ENCODE data around the gene RILPL1. TPM values are rescaled to one million over a fixed set of nuclear protein-coding genes. Genes with fewer than 3 reads are reported as not detected.

The RILPL1 gene
- total and polyA plus RNA-seq, 9 of the 15 experiments (the other 6 are each of a cell fraction or from before 2014, with no cell fraction given): 0.25 to 10.6 (median 8.6) TPM

- TF ChIP-seq ARID3B (CRISPR knock-in tag; IDR thresholded peaks at IDR 0.05; ENCODE audit: borderline replicate concordance): 0 out of 2 replicates have a peak, but pooled peaks have one; percentile 67
- no peak for TF ChIP-seq ZNF282 (CRISPR knock-in tag; IDR thresholded peaks at IDR 0.05)
- peak; percentile 75 for TF ChIP-seq CXXC5 (CRISPR knock-in tag; IDR thresholded peaks at IDR 0.05)
- no peak for TF ChIP-seq ZKSCAN3 (CRISPR knock-in tag; IDR thresholded peaks at IDR 0.05)
- no peak for TF ChIP-seq FIP1L1 (IDR thresholded peaks at IDR 0.05; ENCODE audit: low read depth, low read length, poor library complexity, severe bottlenecking)
- TF ChIP-seq LCOR (CRISPR knock-in tag; IDR thresholded peaks at IDR 0.05): peak; percentile 77; the same call in 1 of the 2 replicates
- TF ChIP-seq RREB1 (CRISPR knock-in tag; IDR thresholded peaks at IDR 0.05): 0 out of 2 replicates have a peak, but pooled peaks have one; percentile 25
- TF ChIP-seq SP2 (IDR thresholded peaks at IDR 0.05; ENCODE audit: extremely low read depth, low read depth, low read length, poor library complexity, severe bottlenecking): no peak
- TF ChIP-seq GABPB2 (CRISPR knock-in tag; conservative IDR thresholded peaks at IDR 0.05): no peak
- no peak for TF ChIP-seq CREB3 (tag; conservative IDR thresholded peaks at IDR 0.05; ENCODE audit: low read depth)
- TF ChIP-seq TRIM28 (IDR thresholded peaks at IDR 0.05): no peak
- TF ChIP-seq RBBP5 (IDR thresholded peaks at IDR 0.05; ENCODE audit: borderline replicate concordance, insufficient read depth, low read length, poor library complexity, severe bottlenecking): peak; percentile 72
- TF ChIP-seq ZNF699 (CRISPR knock-in tag; IDR thresholded peaks at IDR 0.05; ENCODE audit: insufficient replicate concordance): no peak
- TF ChIP-seq XRCC5 (IDR thresholded peaks at IDR 0.05; ENCODE audit: low read depth, low read length): peak; percentile 24; the same call in 1 of the 2 replicates
- peak; percentile 54 for TF ChIP-seq SP1 (CRISPR knock-in tag; IDR thresholded peaks at IDR 0.05)
These were observed 97.2 kb downstream of the RILPL1 start, which contains the start of gene RILPL2 (continued) for GRCh38 chr12:123436017-123436964.

All from K562 (cell line).